Measurements from ENCODE around the gene STX5. TPM values are rescaled to one million over a fixed set of nuclear protein-coding genes. Genes with fewer than 3 reads are reported as not detected.

Gene STX5
- total RNA-seq, 2 donors from 2014 or later = 20.1 to 23.6 TPM

- WGBS, 2 donors = 0% methylated on average over 2 to 50 of the region's 58 CpGs
- DNase-seq = peak; percentile 84 to 87 (median 86)
- TF ChIP-seq CTCF (IDR thresholded peaks at IDR 0.05) = peak in 4 of 7 experiments; percentile 32 to 43 (median 38)
- TF ChIP-seq POLR2A (IDR thresholded peaks at IDR 0.05) = peak; percentile 63 to 88 (median 84)
- Histone ChIP-seq H3K27ac (peak within 1 kb of the TSS; percentile 48 to 86 (median 72)), H3K27me3 (no peaks in the 10 kb centered on the region), H3K36me3 (replicated peaks in 1 of 2; ENCODE audit: insufficient read depth in 1 of 2, low read depth in 2 of 2) (peaks cover 6 to 23% of the 10 kb centered on the region in 2 donors), H3K9me3 (no peaks in the 10 kb centered on the region), H3K4me1 (peaks cover 41% of the 10 kb centered on the region), H3K4me3 (peak within 1 kb of the TSS; percentile 42 to 97)
- intact Hi-C loops (cut with DNase I) = no loop called here
- ATAC-seq = peak; percentile 70
Observed at GRCh38 chr11:62791501-62792201, 40.2 kb downstream of the STX5 start, which contains the start of gene TMEM223. Gene TMEM223, minus strand, starts transcription at chr11:62792006. Its CDS starts 12 bp downstream, at chr11:62791994.

- intact Hi-C loops (cut with DNase I) = no loop called here
- H3K27ac ChIP-seq = peak overlapping the region in 1 of 4 donors; percentile 1
- peaks cover 5 to 6% of the 10 kb centered on the region in 2 donors for H3K36me3 ChIP-seq (replicated peaks in 1 of 2; ENCODE audit: insufficient read depth in 1 of 2, low read depth in 2 of 2)
- no peak for TF ChIP-seq POLR2A (IDR thresholded peaks at IDR 0.05)
- TF ChIP-seq CTCF (IDR thresholded peaks at IDR 0.05) = no peak
- ATAC-seq = no peak
- no peak overlapping the region for H3K4me3 ChIP-seq
- peaks cover 52% of the 10 kb centered on the region for H3K4me1 ChIP-seq
- WGBS, 2 donors = 66 to 83% methylated on average over 3 of the region's 3 CpGs
- no peak for DNase-seq
- H3K9me3 ChIP-seq = no peaks in the 10 kb centered on the region
- H3K27me3 ChIP-seq = no peaks in the 10 kb centered on the region
Observed at GRCh38 chr11:62789576-62789975, 42.3 kb downstream of the STX5 start.

GRCh38 chr11:62788991-62789390 is 42.9 kb downstream of the STX5 start:
- peaks cover 2 to 4% of the 10 kb centered on the region in 2 donors for H3K36me3 ChIP-seq (replicated peaks in 1 of 2; ENCODE audit: insufficient read depth in 1 of 2, low read depth in 2 of 2)
- ATAC-seq (no peak), DNase-seq (no peak)
- H3K27me3 ChIP-seq = no peaks in the 10 kb centered on the region
- no peak overlapping the region for H3K4me3 ChIP-seq
- no peaks in the 10 kb centered on the region for H3K9me3 ChIP-seq
- H3K27ac ChIP-seq = peak overlapping the region in 2 of 4 donors; percentile 1 to 98
- 45 to 83% methylated on average over 4 to 5 of the region's 5 CpGs for WGBS, 2 donors
- intact Hi-C loops (cut with DNase I) = no loop called here
- TF ChIP-seq CTCF (IDR thresholded peaks at IDR 0.05) = no peak
- no peak for TF ChIP-seq POLR2A (IDR thresholded peaks at IDR 0.05)
- H3K4me1 ChIP-seq = peaks cover 52% of the 10 kb centered on the region

- DNase-seq = peak; percentile 98 to 99 (median 99)
- Histone ChIP-seq H3K9me3 (no peaks in the 10 kb centered on the region), H3K4me3 (peak within 1 kb of the TSS; percentile 79 to 86), H3K36me3 (replicated peaks in 1 of 2; ENCODE audit: insufficient read depth in 1 of 2, low read depth in 2 of 2) (no peaks in the 10 kb centered on the region), H3K4me1 (peaks cover 46% of the 10 kb centered on the region), H3K27me3 (no peaks in the 10 kb centered on the region), H3K27ac (peak within 1 kb of the TSS; percentile 85 to 98 (median 98))
- ATAC-seq = peak; percentile 91
- WGBS, 2 donors = 0% methylated on average over 16 to 88 of the region's 88 CpGs
- intact Hi-C loops (cut with DNase I) = no loop called here
- TF ChIP-seq CTCF (IDR thresholded peaks at IDR 0.05) (peak; percentile 5 to 71 (median 59)), POLR2A (IDR thresholded peaks at IDR 0.05) (peak; percentile 93 to 98 (median 96))
Observed at GRCh38 chr11:62787005-62787759, 44.7 kb downstream of the STX5 start, which contains the start of gene TMEM179B. Gene TMEM179B, plus strand, starts transcription at chr11:62787402. Its CDS starts 30 bp downstream, at chr11:62787432.

All from body of pancreas (tissue), 4 donors.